ENCODE data around the gene FCAMR.
A peak's percentile ranks its signal among the peaks of the same experiment; 100 is the strongest.

Gene FCAMR

GRCh38 chr1:206960676-206961386 is 9.4 kb downstream of the FCAMR start:
- no peak for DNase-seq (ENCODE audit: low read depth in 2 of 2)

GRCh38 chr1:206958144-206958543 is 12.1 kb downstream of the FCAMR start:
- no peak for DNase-seq (ENCODE audit: low read depth in 2 of 2)

DNA sequence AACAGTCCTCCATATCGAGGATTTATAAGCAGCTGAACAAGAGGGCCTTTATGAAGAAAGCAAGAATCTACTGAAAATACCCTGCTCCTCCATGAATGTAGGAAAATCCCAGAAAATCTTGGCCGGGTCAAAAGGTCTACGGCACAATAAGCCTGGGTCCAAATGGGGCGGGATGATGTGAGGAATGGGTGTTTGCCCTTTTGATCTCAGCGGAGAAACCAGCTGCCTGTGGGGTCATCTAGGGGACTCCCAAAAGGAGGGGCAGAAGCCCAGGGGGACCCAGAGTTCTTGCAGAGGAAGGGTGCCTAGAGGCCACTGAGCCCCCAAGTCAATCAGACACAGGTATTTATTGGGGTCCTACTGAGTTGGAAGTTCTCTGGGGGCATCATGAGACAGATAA is 12.6 kb downstream of the FCAMR start:
- no peak for DNase-seq (ENCODE audit: low read depth in 2 of 2)

GRCh38 chr1:206955476-206956451 is 14.5 kb downstream of the FCAMR start:
- DNase-seq (ENCODE audit: low read depth in 2 of 2): peak; percentile 70 to 71

DNA sequence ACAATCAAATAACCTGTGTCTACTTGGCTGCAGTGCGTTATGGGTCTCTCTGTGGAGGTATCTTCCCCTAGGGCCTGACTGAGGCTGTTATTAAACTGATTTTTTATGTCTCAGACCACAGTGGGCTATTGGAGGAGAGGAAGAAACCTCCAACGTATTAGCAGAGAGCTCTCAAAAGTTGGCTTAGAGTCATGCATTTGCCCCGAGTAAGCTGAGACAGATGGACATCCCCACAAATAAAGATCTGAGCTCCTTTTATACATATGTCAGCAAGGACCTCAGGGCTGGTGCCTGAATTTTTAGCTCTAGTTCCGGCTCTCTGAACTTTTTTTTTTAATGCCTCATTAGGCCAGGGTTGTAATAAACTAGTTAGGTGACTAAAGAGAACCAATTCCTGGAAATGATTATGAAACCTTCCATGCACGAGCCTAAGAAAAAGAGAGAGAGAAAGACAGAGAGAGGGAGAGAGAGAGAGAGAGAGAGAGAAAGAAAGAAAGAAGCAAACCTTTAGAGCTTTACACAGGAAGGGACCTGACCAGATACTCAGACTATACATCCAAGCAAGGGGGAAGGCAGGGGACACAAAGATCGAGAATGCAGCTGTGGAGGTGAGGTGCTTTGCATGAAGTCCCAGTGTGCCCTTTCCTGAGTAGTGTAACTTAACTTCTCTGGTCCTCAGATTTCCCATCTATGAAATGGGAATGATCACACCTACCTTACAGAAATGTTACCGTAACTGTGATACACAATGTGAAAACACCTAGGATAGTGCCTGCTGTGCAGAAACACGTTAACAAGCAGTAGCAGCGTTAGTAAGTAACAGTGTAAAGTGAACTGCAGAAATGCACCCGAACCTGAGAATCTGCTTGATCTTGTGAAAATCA is 15.6 kb downstream of the FCAMR start:
- DNase-seq (ENCODE audit: low read depth in 2 of 2): no peak

GRCh38 chr1:206953626-206954025 is 16.6 kb downstream of the FCAMR start:
- DNase-seq (ENCODE audit: low read depth in 2 of 2): no peak

GRCh38 chr1:206953126-206953525 is 17.1 kb downstream of the FCAMR start:
- DNase-seq (ENCODE audit: low read depth in 2 of 2): no peak

GRCh38 chr1:206952171-206952570 is 18.1 kb downstream of the FCAMR start:
- DNase-seq (ENCODE audit: low read depth in 2 of 2): no peak

GRCh38 chr1:206951318-206952100 is 18.8 kb downstream of the FCAMR start:
- DNase-seq (ENCODE audit: low read depth in 2 of 2): no peak

- no peak for DNase-seq (ENCODE audit: low read depth in 2 of 2)
Measured at GRCh38 chr1:206949641-206950040, 20.6 kb downstream of the FCAMR start.

DNA sequence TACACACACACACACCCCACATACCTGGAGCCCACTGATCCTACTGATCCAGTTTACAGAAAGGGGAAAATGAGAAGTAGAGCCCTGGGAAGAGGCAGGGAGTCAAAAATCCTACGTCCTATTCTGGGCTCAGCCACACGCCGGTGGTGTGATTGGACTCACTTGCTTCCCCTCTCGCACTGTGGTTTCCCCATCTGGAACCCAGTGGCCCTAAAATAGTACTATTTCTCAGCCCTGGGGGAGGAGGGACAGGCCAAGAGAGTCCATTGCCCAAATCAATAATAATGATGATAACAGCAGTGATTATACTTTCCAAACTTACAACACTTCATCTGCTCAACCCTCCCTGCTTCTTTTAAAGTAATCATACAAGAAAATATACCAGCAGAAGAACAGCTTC is 21.1 kb downstream of the FCAMR start:
- no peak for DNase-seq (ENCODE audit: low read depth in 2 of 2)

DNA sequence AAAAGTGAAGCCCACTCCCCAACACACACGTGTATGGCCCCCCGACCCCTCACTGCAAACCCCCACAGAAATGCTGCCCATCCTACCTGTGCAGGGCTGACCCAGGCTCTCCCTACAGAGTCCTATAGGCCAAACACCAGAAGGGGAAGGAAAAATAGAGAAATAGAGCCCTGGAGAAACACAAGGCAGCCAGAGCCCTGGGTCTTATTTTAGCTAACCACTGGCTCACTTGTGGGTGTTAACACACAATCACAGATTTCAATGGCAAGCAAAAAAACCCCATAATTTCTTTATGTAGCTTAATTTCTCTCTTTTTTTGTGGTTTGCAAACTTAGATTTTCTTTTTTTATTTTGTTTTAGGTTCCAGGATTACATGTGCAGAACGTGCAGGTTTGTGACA is 23.0 kb downstream of the FCAMR start:
- DNase-seq (ENCODE audit: low read depth in 2 of 2): no peak

DNA sequence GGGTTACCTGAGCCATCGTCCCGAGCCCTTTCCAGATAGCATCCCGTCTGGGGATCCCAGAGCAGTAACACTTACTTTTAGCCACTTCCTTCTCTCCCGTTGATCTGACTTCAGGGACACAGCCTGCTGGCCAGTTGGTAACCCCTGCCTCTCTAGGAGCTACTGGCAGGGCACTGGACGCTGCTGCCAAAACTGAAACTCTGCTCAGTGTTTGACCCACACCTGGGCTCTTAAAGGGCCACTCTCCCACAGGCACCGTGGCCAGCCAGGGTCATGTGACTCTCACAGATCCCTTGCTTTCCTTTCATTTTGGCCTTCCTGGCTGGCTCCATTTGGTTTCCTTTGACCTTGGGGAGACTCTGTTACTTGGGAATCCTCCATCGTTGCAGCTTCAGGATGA is 24.0 kb downstream of the FCAMR start, which contains the start of gene PIGR:
TSS of gene PIGR (minus strand) at position 206 of the 400 bp plus-strand sequence. CDS start 5,935 bp downstream, outside the sequence.
- no peak for DNase-seq (ENCODE audit: low read depth in 2 of 2)

- DNase-seq (ENCODE audit: low read depth in 2 of 2): no peak
Measured at GRCh38 chr1:206945779-206946178, 24.5 kb downstream of the FCAMR start.

- no peak for DNase-seq (ENCODE audit: low read depth in 2 of 2)
Measured at GRCh38 chr1:206944703-206945102, 25.6 kb downstream of the FCAMR start.

DNA sequence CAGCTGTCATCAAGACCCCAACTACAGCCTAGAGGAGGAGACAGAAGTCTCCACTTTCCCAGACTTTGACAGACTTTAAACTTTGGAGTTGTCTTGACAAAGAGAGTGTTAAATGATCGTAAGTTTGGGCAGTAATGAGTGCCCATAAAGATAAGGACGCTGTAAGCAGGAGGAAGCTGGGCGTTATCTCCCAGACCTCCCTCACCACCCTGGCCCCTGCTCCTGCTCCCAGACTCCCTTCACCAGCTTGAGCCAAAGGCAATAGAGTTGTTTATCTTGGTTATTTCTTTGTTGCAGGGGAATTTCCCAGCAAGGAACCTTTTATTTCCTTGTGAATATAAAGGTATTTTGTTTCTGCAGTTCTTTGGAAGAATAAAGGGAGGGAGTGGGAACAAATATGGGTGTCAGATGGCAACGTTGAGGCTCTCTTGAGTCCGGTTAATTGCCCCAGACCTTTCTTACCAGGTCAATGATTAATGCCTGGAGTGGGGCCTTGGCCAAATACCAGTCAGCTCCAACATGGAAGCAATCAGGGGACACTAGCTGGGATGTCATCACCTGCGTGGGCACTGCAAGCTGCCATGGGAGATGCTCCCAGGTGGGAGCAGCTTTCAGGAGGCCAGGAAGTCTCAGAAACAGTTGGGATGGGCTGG is 28.4 kb downstream of the FCAMR start:
- no peak for DNase-seq (ENCODE audit: low read depth in 2 of 2)

DNA sequence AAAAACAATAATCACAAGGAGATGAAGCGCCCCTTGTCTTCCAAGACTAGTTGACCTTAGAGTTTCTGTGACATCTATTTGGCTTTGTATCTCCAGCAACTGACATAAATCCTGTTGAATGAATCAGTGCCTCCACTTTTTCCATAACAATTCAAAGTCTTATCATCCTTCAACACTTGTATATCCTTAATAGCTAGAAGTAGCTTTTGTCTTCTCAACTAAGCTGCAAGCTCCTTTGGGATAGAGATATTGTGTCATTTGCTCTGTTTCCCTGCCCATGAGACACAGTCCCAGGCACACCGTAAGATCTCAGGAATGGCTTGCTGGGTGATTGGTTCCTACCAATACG is 29.7 kb downstream of the FCAMR start:
- DNase-seq (ENCODE audit: low read depth in 2 of 2): no peak

GRCh38 chr1:206939841-206940587 is 30.2 kb downstream of the FCAMR start:
- no peak for DNase-seq (ENCODE audit: low read depth in 2 of 2)

GRCh38 chr1:206939131-206939530 is 31.1 kb downstream of the FCAMR start:
- no peak for DNase-seq (ENCODE audit: low read depth in 2 of 2)

- no peak for DNase-seq (ENCODE audit: low read depth in 2 of 2)
Measured at GRCh38 chr1:206937425-206937824, 32.8 kb downstream of the FCAMR start.

Data from fibroblast of skin of left quadriceps (primary cell).